Left lung (tissue), 10 donors: ENCODE results near the gene TSPAN9. TPM values are rescaled to one million over a fixed set of nuclear protein-coding genes. Genes with fewer than 3 reads are reported as not detected.

Source experiments
- ATAC-seq: fragments of 200-7000 bp; cut with Tn5 transposase; one replicate; pipeline ENCODE4 v1.9.1; 2020; ENCODE audit warnings: moderate library complexity
- DNase-seq, 4 donors: peaks; one replicate each; pipeline ENCODE4 v3.0.0-alpha.2; 2013 to 2020
- H3K27ac ChIP-seq, 2 donors: fragments of 200-600 bp; sonication (generic) in 1 of 2; one replicate each; pipeline versions ENCODE4 v1.5.0 to v1.8.0; 2020 to 2021
- H3K27me3 ChIP-seq, 2 donors: fragments of 200-600 bp; sonication (generic) in 1 of 2; one replicate each; pipeline versions ENCODE4 v1.5.0 to v1.8.0; 2020 to 2021
- H3K36me3 ChIP-seq, 2 donors: fragments of 200-600 bp; sonication (generic) in 1 of 2; one replicate each; pipeline versions ENCODE4 v1.5.0 to v1.8.0; 2020 to 2021
- H3K4me1 ChIP-seq, 2 donors: fragments of 200-600 bp; one replicate each; pipeline ENCODE4 v1.8.0; 2021
- H3K4me3 ChIP-seq, 2 donors: fragments of 200-600 bp; sonication (generic) in 1 of 2; one replicate each; pipeline versions ENCODE4 v1.5.0 to v1.8.0; 2020 to 2021; ENCODE audit warnings: mild to moderate bottlenecking in 1 of 2
- H3K9me3 ChIP-seq, 2 donors: fragments of 200-600 bp; sonication (generic) in 1 of 2; one replicate each; pipeline versions ENCODE4 v1.5.0 to v1.8.0; 2020 to 2021
- CTCF ChIP-seq, 2 donors: fragments of 200-600 bp; sonication (generic) in 1 of 2; IDR thresholded peaks; one replicate each; pipeline versions ENCODE4 v1.5.0 to v1.8.0; 2021; ENCODE audit warnings: antibody characterized with exemption in 2 of 2
- intact Hi-C, 2 donors: fragments of 100-400 bp; cut with DNase I; formaldehyde crosslinking; loops; one replicate each; pipeline versions ENCODE4 v1.11.2 to v1.14.2; 2022
- polyA plus RNA-seq, 6 donors: library from polyadenylated mRNA; unstranded; fragments of 120-200 nt; gene quantifications; one replicate each; pipeline ENCODE4 v1.2.1, GENCODE V29; 2013; ENCODE audit not compliant: insufficient read length in 6 of 6
- total RNA-seq, 2 donors: library from RNA; stranded (reverse); fragmentation: NEBNext Ultra II Directional; extraction: Animal tissue kit (Norgen Biotek cat#: 25700); gene quantifications; one replicate each; pipeline ENCODE4 v1.2.1, GENCODE V29; 2021
- donor health status: DM: no; HTN: yes; CAD: no.
- donor health status: DM: no; HTN: no; CAD: no.

TSPAN9 gene
- total and polyA plus RNA-seq, 8 donors, result 35.6 to 98.6 (median 81.3) TPM

GRCh38 chr12:3333991-3334391 lies 256.8 kb downstream of the TSPAN9 start:
- DNase-seq (no peak), ATAC-seq (no peak)
- intact Hi-C loops, result no loop called here
- no peak overlapping the region for H3K27ac ChIP-seq
- no peaks in the 10 kb centered on the region for H3K36me3 ChIP-seq
- no peaks in the 10 kb centered on the region for H3K9me3 ChIP-seq
- peaks cover 0 to 3% of the 10 kb centered on the region in 2 donors for H3K27me3 ChIP-seq
- H3K4me1 ChIP-seq, result no peaks in the 10 kb centered on the region
- no peak overlapping the region for H3K4me3 ChIP-seq
- TF ChIP-seq CTCF (IDR thresholded peaks at IDR 0.05), result no peak

DNA sequence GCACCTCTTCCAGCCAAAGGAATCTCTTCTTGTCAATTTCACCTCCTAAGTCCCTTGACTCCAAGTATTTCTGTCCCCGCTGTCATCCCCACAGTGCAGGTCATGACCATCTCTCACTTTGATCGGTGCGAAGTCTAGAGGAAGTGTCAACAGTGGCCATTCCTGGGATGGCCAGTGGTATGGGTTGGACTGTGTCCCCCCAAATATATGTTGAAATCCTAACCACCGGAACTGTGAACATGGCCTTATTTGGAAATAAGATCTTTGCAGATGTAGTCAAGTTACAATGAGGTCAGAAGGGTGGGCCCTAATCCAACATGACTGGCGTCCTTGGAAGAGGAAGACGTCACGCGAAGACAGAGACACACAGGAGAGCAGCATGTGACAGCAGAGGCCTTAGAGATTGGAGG lies 257.9 kb downstream of the TSPAN9 start:
- H3K36me3 ChIP-seq, result no peaks in the 10 kb centered on the region
- H3K4me3 ChIP-seq, result no peak overlapping the region
- intact Hi-C loops, result no loop called here
- no peak overlapping the region for H3K27ac ChIP-seq
- TF ChIP-seq CTCF (IDR thresholded peaks at IDR 0.05), result no peak
- no peak for ATAC-seq
- no peaks in the 10 kb centered on the region for H3K9me3 ChIP-seq
- H3K27me3 ChIP-seq, result peaks cover 0 to 3% of the 10 kb centered on the region in 2 donors
- H3K4me1 ChIP-seq, result no peaks in the 10 kb centered on the region
- DNase-seq, result no peak

Other genes with a start within 250 kb of the TSPAN9 start
- gene NRIP2, start 242.3 kb upstream of the TSPAN9 start, total RNA-seq, result under 1 TPM; 0.79 to 0.96 TPM
- 1 to 10 TPM; 6.3 to 8.1 (median 7.4) TPM for gene NRIP2, start 242.3 kb upstream of the TSPAN9 start, polyA plus RNA-seq
- not detected for gene TEX52, start 220.3 kb upstream of the TSPAN9 start, total RNA-seq
- 1 to 10 TPM; 1.9 to 4.6 (median 3.3) TPM for gene TEX52, start 220.3 kb upstream of the TSPAN9 start, polyA plus RNA-seq
- 10 to 100 TPM in 1 of 2 donors, 1 to 10 TPM in 1; 4.7 to 16.5 TPM for gene FOXM1, start 200.2 kb upstream of the TSPAN9 start, total RNA-seq
- 10 to 100 TPM; 24.5 to 54.0 (median 30.7) TPM for gene FOXM1, start 200.2 kb upstream of the TSPAN9 start, polyA plus RNA-seq
- gene RHNO1, start 200.2 kb upstream of the TSPAN9 start, total RNA-seq, result 10 to 100 TPM; 11.7 to 19.0 TPM
- gene RHNO1, start 200.2 kb upstream of the TSPAN9 start, polyA plus RNA-seq, result 10 to 100 TPM; 30.0 to 44.4 (median 36.6) TPM
- 10 to 100 TPM; 15.3 to 18.0 TPM for gene TULP3, start 186.5 kb upstream of the TSPAN9 start, total RNA-seq
- gene TULP3, start 186.5 kb upstream of the TSPAN9 start, polyA plus RNA-seq, result 10 to 100 TPM; 33.0 to 41.0 (median 38.4) TPM
- gene TEAD4, start 118.0 kb upstream of the TSPAN9 start, total RNA-seq, result 10 to 100 TPM; 21.8 to 34.1 TPM
- 10 to 100 TPM; 12.2 to 17.7 (median 13.0) TPM for gene TEAD4, start 118.0 kb upstream of the TSPAN9 start, polyA plus RNA-seq